K562 (cell line): ENCODE data around the gene CDYL. TPM values are rescaled to one million over a fixed set of nuclear protein-coding genes. Genes with fewer than 3 reads are reported as not detected.

ENCODE experiments used
- CBX1 ChIP-seq: sonication (generic); IDR thresholded peaks from 2 replicates; pipeline ENCODE4 v1.6.1; 2016; ENCODE audit warnings: antibody characterized with exemption, low read depth, mild to moderate bottlenecking
- CHD1 ChIP-seq: fragments of 200-600 bp; sonication (generic); IDR thresholded peaks from one replicate; pipeline ENCODE4 v1.6.1; 2012; ENCODE audit warnings: mild to moderate bottlenecking, moderate library complexity, low read length, inconsistent platforms
- DNMT1 ChIP-seq: fragments of 450-650 bp; IDR thresholded peaks from 2 replicates; pipeline ENCODE4 v1.6.1; 2016; ENCODE audit warnings: antibody characterized with exemption, mild to moderate bottlenecking
- HDGF ChIP-seq: fragments of 450-650 bp; IDR thresholded peaks from 2 replicates; pipeline ENCODE4 v1.6.1; 2016
- JUND ChIP-seq, 2 experiments: IDR thresholded peaks; 2 replicates in 1 of 2; 3 replicates in 1 of 2; pipeline ENCODE4 v1.6.1; 2011; ENCODE audit warnings: borderline replicate concordance in 2 of 2, low read depth in 2 of 2, low read length in 2 of 2, improper control_type of control experiment in 1 of 2, missing biosample characterization in 1 of 2, missing genetic modification characterization in 1 of 2, missing genetic modification reagents in 1 of 2
- KLF13 ChIP-seq: fragments of 450-650 bp; IDR thresholded peaks from 2 replicates; pipeline ENCODE4 v1.6.1; 2016; ENCODE audit warnings: missing genetic modification characterization, low read depth, mild to moderate bottlenecking, missing compliant biosample characterization, moderate library complexity, borderline replicate concordance
- MEIS2 ChIP-seq: fragments of 450-650 bp; IDR thresholded peaks from 2 replicates; pipeline ENCODE4 v1.6.1; 2014; ENCODE audit warnings: mild to moderate bottlenecking; ENCODE audit not compliant: partially characterized antibody
- MTA3 ChIP-seq: fragments of 450-650 bp; formaldehyde crosslinking; IDR thresholded peaks from 2 replicates; pipeline ENCODE4 v1.6.1; 2017; ENCODE audit warnings: mild to moderate bottlenecking, borderline replicate concordance
- NCOA6 ChIP-seq: fragments of 450-650 bp; IDR thresholded peaks from 2 replicates; pipeline ENCODE4 v1.6.1; 2017; ENCODE audit warnings: mild to moderate bottlenecking
- RB1 ChIP-seq: fragments of 450-650 bp; IDR thresholded peaks from 2 replicates; pipeline ENCODE4 v1.6.1; 2017; ENCODE audit warnings: low read depth, mild to moderate bottlenecking
- SAFB2 ChIP-seq: fragments of 200-400 bp; formaldehyde crosslinking; IDR thresholded peaks from 2 replicates; pipeline ENCODE4 v1.6.1; 2018; ENCODE audit warnings: borderline replicate concordance, low read length, low read depth, moderate library complexity; ENCODE audit not compliant: severe bottlenecking
- SOX6 ChIP-seq: fragments of 450-650 bp; IDR thresholded peaks from 2 replicates; pipeline ENCODE4 v1.6.1; 2014; ENCODE audit warnings: mild to moderate bottlenecking
- ZBTB49 ChIP-seq: sonication (generic); formaldehyde crosslinking; IDR thresholded peaks from 2 replicates; pipeline ENCODE4 v1.8.0; 2022; ENCODE audit warnings: missing genetic modification reagents, mild to moderate bottlenecking, borderline replicate concordance
- ZNF232 ChIP-seq: sonication (generic); formaldehyde crosslinking; IDR thresholded peaks from 2 replicates; pipeline ENCODE4 v1.8.0; 2022; ENCODE audit warnings: mild to moderate bottlenecking, missing genetic modification reagents
- ZNF347 ChIP-seq: fragments of 450-650 bp; formaldehyde crosslinking; IDR thresholded peaks from 2 replicates; pipeline ENCODE4 v1.4.0; 2020; ENCODE audit warnings: low read depth, mild to moderate bottlenecking, moderate library complexity
- ZNF696 ChIP-seq: fragments of 250-450 bp; sonication (Bioruptor Pico); conservative IDR thresholded peaks from 2 replicates; pipeline ENCODE4 v1.4.0; 2020; ENCODE audit warnings: mild to moderate bottlenecking, moderate library complexity
- polyA plus RNA-seq, 8 experiments: library from polyadenylated mRNA; depleted of rRNA in 4 of 8; stranded (reverse) in 5 of 8; unstranded in 3 of 8; fragments of >200 nt; fragmentation: Nextera tagmentation in 2 of 8; fragmentation: Illumina TruSeq in 1 of 8; extraction: Ambion mirVana in 2 of 8; extraction: Trizol in 1 of 8; gene quantifications; 2 replicates each; pipeline versions ENCODE4 v1.2.1 to v1.2.3, GENCODE V29; 2011 to 2014; ENCODE audit warnings: inconsistent platforms in 1 of 8, missing spikeins in 1 of 8
- total RNA-seq, 7 experiments: library from RNA; depleted of rRNA in 6 of 7; stranded (reverse); fragments of >200 nt in 6 of 7; fragmentation: Illumina TruSeq in 2 of 7; extraction: Trizol in 2 of 7; gene quantifications; 2 replicates each; pipeline versions ENCODE4 v1.2.1 to v1.2.3, GENCODE V29; 2011 to 2021; ENCODE audit warnings: low replicate concordance in 1 of 7

CDYL gene
- total and polyA plus RNA-seq, 9 of the 15 experiments (the other 6 are each of a cell fraction or from before 2014, with no cell fraction given) = 8.1 to 45.8 (median 40.8) TPM

- TF ChIP-seq ZNF232 (CRISPR knock-in tag) (no peak), JUND (IDR thresholded peaks at IDR 0.05; ENCODE audit: borderline replicate concordance, low read depth, low read length) (peak; percentile 25; the same call in 1 of the 2 replicates), JUND (tag; IDR thresholded peaks at IDR 0.05; ENCODE audit: borderline replicate concordance, low read depth, low read length) (no peak), ZBTB49 (CRISPR knock-in tag) (no peak), ZNF347 (CRISPR knock-in tag) (no peak), HDGF (0 out of 2 replicates have a peak, but pooled peaks have one; percentile 42), SOX6 (0 out of 2 replicates have a peak, but pooled peaks have one; percentile 7), MEIS2 (no peak), RB1 (no peak), DNMT1 (0 out of 2 replicates have a peak, but pooled peaks have one; percentile 79), CHD1 (peak; percentile 76), MTA3 (peak; percentile 41; the same call in 1 of the 2 replicates), ZNF696 (no peak), CBX1 (no peak), SAFB2 (no peak), KLF13 (no peak), NCOA6 (no peak)
Measured at GRCh38 chr6:4794140-4794707, 18.0 kb downstream of the CDYL start (continued).
